Activated T-cell treated with anti-CD3 and anti-CD28 coated beads, Interleukin-2, amount 50 U/mL, for 48 hours (primary cell): ENCODE data around the gene SDHB.

Experiments used
- DNase-seq, 2 experiments: peaks; one replicate each; pipeline ENCODE4 v3.0.0-alpha.2; 2020

SDHB gene

DNA sequence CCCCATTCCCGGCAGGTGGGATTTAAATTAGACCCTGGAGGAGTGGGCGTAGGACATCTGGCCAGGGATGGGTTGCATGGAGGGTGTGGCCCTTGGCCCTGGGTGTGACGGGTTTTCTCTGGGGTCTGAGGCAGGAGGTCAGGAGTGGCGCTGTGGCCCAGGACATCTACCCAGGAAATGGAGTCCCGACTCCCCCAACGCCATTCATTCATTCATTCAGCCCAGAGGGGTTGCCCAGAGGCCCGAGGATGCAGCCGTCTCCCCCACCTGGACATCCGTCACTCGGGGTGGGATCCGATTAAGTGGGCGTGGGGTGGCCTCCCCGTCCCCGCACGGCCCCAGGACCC is 42.8 kb downstream of the SDHB start:
- DNase-seq: no peak

DNA sequence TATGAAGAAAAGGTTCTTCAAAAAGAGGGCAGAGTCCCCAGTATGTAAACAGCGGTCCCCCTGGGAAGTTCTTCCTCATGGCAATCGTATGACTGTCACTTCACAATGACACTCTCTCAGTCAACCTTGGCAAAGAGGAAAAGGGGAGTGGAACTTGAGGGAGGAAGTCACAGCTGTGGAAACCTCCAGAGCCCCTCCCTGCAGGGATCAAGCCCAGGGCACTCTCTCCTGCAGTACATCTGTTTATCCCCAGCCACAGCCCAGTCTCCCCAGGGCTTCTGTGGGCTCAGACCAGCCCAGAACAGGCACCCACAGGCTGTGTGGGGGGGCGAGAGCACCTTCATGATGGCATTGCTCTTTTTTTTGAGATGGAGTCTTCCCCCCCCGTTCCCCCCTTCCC is 44.1 kb downstream of the SDHB start:
- no peak for DNase-seq

DNA sequence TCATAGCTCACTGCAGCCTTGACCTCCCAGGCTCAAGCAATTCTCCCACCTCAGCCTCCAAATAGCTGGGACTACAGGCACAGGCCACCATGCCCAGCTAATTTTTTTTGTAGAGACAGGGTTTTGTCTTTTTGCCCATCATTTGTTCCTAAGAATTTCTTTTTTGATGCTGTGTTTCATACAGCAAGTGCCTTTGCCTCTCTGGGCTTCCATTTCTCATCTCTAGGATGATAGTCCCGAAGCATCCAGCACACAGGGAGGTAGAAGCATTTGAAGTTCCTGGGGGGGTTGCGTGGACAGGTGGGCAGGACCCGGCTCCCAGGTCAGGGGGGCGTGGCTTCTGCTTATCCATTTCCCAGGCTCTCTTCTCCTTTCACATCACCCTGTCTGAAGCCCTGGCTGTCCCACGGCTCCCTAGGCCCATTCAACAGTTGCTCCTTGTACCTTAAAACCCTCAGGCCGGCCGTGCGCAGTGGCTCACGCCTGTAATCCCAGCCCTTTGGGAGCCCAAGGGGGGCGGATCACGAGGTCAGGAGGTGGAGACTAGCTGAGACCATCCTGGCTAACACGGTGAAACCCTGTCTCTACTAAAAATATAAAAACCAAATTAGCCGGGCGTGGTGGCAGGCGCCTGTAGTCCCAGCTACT is 45.5 kb downstream of the SDHB start:
- DNase-seq: no peak

DNA sequence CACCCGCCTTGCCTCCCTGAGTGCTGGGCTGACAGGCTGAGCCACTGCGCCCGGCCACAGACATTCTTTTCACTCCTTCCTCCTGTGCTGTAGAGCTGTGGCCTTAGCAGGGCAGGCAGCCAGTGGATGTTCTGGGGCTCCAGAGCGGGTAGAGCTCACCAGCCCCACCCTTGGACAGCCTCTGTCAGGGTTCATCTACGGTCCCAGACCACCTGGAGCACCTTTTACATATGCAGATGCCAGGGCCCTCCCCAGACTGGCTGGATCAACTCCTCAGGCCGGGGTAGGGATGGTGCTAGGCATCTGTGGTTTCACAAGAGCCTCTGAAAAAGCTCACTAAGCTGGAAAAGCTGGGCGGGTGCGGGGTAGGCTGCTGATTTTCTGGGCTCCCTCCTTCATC is 46.7 kb downstream of the SDHB start:
- DNase-seq: no peak

DNA sequence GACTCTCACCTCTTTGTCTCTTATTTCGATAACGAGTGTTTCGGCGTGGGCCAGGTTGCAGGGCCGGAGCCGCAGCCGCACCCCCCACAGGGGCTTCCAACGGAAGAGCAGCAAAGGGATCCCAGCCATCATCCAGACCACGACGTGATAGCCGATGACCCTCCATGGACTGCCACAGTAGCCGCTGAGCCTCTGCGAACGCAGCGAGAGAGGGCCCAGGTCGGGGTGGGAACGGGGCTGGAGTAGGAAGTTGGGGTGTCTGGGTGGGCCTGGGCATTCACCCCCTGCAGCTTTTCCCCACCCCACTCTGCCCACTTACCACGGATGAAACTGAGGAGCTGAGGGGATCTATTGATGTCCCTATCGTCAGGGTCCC is 48.5 kb downstream of the SDHB start:
- DNase-seq: no peak

DNA sequence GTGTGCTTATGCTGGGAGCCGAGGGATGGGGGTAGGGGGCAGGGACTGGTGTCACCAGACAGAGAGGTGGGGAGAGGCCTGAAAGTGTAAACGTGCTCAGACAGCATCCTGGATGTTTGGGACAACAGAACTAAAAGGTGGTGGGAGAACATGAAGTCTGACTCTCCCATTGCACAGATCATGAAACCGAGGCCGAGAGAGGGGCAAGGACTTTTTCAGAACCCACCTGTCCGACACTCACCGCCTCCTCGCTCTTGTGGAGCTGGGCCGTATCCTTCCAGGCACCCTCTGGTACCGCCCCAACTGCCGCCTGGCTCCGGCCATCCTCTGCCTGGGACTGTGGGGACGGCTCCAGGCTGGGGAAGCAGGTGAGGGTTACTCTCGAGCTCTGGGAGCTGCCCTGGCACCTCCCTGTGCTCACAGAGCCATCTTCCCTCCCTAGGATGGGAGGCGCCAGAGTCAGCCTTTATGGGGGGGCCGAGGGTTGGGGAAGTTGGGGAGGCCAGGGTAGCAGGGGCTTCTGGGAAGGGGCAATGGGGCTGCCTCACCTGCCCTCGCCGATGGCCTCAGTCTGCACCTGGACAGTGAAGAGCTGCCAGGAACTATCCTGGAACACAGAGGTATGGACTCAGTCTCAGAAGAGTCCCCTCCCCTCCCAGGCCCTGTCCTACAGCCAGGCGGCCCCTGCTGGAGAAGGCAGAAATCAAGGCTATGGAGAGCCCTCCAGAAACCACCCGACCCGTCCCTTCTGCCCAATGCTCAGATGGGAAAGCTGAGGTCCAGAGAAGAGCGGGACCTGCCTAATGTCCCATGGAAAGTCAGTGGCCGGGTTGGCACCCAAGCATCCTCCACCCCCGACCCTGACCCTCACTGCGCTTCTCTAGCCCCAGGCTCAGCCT is 49.1 kb downstream of the SDHB start:
- DNase-seq: no peak

DNA sequence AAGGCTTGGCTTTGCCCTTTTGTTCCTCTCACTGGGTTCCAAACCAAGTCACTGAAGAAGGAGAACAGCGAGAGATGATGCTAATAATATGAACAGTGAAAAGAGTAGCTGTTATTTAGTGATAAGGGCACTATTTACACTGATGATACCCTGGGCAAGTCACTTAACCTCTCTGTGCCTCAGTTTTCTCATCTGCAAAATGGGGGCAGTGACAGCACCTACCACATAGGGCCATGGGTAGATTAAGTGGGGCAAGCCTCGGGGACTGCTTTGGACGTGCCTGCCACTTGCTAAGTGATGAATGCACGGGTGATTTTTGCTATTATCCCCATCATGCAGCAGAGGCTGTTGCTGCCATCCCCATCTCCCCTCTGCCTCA is 51.3 kb downstream of the SDHB start:
- DNase-seq: no peak

DNA sequence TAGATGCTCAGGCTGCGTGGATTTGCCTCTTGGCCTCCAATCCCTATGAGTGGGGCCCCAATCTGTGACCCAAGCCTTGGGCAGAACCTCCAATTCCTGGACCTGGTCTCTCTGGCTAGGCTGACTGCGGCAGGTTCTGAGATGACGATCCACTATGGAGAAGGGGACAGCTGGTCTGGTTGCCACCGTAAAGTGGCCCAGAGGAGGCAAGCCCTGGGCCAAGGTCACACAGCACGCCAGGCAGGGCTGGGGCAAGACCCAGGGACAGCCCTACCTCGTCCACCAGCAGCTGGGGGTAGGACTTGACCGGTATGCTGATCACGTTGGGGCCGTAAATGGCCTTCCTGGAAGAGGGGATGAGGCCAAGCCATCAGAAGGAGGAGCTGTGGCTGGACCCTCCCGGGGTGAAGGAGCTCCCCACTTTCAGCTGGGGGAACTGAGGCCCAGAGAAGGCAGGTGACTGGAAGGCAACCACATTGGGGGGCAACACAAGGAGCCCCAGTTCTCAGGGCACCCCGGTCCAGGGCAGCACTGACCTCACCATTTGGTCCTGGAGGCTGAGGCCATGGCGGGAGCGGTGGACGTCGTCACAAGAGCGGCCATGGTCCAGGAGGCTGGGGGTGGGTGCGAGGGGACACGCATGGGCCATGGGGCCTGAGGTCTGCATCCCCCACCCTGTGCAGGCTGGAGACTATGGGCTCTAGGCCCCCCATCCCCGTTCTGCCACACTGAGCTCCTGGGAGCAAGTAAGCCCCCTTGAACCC is 51.9 kb downstream of the SDHB start:
- DNase-seq: no peak

DNA sequence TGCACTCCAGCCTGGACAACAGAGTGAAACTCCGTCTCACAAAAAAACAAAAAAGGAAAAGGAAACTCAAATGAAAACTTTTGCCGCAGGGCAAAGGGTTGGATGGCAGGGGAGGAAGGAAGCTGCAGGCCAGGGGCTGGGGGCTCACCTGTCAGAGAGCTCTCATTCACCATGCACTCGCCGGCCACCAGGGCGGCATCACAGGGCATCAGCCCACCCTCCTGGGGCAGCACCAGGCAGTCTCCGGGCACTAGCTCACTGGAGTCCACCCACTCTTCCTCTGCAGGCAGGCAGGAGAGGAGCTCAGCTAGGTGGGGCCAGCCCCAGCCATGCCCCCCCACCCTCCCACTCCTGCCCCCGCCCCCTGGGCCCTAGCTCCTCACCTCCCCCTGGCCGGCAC is 54.0 kb downstream of the SDHB start:
- DNase-seq: no peak

DNA sequence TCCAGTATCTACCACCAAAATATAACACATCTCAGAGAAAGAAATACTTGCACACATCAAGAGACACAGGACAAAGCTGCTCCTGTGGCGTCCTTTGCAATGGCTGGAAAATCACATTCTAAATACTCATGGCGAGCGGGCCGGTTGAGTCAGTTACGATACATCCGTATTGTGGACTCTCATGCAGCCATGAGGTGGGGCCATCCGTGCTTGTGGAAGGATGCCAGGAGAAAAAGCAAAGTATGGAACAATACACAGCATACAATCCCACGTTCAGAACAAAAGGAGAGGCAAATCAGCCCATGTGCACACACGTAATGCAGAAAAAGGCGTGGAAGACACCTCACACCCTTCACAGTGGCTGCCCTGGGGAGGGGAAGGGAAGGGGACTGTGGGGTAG is 55.2 kb downstream of the SDHB start:
- DNase-seq: no peak

DNA sequence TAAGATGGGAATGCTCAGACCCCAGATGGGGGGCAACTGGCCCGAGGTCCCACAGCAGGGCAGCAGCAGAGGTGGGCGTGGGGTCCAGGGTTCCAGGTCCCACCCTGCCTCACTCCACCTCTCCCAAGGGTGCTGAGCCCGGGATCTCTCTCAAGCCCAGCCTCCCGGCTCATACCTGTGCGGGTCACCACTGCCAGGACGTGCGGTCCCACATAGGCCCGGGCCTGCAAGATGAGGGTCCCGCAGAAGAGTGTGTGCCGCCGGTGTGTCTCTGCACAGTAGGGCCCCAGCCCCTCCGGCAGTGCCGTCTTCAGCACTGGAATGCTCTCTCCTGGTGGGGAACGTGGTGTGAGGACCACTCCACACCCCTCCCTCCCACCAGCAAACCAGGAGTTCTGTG is 57.0 kb downstream of the SDHB start:
- DNase-seq: no peak

DNA sequence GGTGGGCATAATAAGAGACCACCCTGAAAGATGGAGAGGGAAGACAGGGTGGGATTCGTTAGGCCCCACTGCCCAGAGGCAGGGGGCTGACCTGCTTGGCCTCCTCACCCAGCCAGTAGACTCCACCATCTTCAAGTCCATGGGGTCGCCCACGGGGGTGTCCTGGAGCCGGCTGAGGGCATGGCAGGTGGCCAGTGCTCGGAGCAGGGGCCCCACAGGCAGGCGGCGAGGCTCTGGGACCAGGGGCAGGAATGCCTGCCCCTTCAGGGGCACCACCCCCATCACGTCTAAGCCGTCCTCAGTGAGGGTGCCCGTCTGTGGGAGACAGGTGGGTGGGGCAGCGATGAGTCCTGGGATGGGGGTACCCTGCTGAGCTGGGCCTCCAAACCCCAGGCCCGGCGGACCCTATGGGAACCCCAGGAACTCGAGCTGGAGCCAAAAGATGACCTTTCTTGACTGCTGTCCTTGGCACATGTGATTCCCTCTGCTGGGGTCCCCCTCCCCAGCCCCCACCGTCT is 60.3 kb downstream of the SDHB start:
- no peak for DNase-seq

DNA sequence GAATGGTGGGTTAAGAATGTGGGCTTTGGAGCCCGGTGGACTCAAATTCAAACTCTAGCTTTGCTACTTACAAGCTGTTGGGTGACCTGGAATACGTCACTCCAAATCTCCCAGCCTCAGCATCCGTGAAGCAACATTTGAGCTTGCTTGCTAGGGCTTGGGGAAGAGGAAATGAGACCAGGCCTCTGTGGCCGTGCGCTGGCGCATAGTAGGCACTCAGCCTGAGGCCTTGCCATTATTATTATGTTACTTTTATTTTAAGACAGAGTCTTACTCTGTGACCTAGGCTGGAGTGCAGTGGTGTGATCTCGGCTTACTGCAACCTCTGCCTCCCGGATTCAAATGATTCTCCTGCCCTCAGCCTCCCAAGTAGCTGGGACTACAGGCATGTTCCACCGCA is 61.2 kb downstream of the SDHB start:
- DNase-seq: no peak

DNA sequence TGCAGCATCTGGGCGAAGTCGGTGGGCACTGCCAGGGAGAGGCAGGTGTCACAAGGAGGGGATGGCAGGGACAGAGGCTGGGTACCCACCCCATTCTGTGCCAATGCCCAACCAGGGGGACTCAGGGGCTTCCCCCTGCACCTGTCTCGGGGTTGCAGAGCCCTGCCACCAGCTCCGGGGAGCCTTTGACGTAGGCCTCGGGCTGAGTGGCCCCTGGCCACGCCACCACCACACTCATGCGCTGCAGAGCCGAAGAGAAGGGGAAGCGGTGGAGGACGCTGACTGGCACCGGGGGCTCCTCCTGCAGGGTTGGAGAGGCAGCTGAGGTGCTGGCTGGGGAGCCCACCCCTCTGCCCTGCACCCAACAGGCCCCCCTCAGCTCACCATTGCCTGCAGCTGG is 61.7 kb downstream of the SDHB start:
- no peak for DNase-seq

DNA sequence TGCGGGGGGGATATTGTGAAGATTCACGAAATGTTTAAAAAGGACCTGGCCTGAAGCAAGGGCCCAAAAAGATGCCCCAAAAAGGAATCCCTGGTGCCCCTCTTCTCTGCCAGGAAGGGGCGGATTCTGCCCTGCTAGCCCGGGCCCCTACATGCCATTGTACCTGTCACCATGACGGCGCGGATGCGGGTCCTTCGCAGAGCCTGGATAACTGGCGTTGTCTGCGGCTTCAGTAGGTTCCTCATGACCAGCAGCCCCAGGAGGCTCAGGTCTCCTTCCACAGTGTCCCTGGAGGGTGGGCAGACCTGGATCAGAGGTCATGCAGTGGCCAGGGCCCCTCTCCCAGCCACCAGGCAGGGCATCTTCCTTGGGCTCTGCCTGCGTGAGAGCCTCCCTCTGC is 62.3 kb downstream of the SDHB start:
- no peak for DNase-seq

DNA sequence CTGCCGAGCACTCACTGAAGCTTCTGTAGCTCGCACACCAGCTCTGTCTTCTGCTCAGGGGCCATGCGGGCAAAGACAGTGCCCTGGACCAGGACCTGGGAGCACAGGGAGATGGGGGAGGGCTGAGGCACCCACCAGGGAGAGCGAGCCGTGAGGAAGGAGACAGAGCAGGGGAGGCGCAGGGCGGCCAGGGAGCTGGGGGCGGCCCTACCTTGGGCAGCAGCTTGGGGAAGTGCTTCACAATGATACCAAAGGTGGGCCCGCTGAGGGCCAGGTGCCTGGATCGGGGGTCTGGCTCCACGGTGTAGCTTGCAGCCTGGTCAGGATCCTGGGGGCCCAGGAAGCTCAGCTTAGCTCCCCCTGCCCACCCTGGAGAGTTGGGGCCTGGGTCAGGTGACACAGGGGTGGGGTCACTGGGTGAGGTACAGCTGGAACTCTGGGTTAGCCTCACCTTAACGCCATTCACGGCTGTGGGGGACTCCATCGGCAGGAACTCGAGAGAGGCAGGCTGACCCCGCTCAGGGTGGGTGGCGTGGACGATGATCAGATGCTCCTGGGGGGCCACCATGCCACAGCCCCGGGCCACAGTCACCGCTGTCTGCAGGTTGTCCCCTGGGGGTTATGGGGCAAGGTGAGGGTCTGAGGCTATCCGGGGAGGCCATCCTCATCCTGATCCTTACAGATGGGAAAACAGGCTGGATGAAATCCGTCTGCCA is 64.0 kb downstream of the SDHB start:
- no peak for DNase-seq

DNA sequence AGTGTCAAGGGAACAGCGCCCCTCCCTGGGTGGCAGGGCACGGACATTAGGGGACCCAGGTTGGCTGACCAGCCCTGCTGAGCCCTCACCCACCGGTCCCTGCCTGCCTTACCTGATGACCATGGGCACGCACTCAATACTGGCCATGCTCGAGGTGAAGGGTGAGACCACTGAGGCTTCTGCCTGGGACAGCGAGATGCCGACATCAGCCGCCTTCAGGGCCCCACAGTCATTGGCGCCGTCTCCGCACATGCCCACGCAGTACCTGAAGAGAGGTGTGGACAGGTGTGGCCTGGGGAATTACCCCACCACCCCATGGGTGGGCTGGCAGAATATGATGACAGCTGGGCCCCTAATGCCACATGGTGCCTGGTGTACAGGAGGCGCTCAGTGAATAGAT is 65.6 kb downstream of the SDHB start:
- DNase-seq: no peak

DNA sequence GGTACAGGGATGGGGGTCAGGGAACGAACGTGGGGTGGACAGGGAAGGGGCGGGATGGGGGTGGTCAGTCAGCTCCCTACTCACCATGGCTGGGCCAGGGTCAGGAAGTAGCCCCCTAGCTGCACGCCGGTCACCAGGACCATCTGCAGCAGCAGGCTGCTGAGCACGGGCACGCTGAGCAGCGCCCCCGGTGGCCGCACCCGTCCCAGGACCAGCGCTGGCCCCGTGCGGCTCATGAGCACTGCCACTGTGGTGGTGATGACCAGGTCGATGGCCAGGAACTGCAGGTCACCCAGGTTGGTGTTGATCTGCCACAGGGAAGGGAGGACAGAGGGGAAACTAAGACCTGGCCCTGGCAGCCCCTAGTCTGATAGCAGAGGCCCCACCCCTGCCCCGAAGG is 66.9 kb downstream of the SDHB start:
- no peak for DNase-seq

DNA sequence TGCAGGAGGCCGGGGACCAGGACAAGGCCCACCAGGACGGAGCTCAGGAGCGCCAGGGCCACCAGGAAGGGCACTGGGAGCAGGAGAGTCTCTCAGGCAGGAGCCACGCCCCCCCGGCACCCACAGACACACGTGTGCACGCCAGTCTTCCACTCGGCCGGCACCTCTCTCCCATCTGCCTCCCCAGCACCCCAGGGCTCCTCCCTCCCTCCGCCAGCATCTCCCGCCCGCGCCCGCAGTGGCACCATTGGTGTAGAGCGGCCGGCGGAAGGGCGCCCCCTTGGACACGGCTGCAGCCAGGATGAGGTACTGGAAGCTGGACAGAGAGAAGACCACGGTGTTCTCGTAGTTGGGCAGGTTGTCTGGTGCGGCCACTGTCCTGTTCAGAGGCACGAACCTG is 67.3 kb downstream of the SDHB start:
- DNase-seq: no peak

DNA sequence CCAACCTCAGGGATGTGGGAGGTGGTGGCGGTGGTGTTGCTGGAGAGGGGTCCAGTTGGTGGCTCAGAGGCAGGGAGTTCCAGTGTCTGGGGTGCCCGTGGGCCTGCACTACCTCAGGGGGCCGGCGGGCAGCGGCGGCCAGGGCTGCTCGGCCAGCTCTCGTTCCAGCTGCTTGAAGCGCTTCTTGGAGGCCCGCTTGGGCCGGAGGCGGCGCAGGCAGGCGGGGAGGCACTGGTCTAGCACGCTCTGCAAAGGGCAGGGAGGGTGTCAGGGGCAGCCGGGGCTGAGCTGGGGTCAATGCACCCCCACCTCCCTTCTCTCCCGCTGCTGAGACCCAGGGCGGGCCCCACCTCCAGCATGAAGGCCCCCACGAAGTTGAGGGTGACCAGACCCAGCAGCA is 67.7 kb downstream of the SDHB start:
- no peak for DNase-seq

DNA sequence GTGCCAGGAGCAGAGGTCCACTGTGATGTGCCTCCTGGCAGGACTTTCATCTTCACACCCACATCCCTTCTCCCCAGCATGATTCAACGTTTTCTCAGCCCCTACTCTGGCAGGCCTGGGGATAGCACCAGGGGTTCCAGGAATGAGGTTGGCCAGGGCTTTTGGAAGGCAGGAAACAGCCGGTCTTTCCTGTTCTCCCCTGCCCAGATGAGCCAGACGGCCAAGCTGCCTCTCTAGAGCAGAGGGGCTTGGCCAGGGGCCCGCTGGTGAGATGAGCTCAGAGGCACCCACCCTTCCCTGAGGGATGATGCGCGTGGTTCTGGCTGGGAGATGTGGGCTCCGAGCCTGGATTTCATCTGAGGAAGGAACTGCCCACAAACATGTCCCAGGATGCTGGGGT is 69.1 kb downstream of the SDHB start:
- DNase-seq: no peak

DNA sequence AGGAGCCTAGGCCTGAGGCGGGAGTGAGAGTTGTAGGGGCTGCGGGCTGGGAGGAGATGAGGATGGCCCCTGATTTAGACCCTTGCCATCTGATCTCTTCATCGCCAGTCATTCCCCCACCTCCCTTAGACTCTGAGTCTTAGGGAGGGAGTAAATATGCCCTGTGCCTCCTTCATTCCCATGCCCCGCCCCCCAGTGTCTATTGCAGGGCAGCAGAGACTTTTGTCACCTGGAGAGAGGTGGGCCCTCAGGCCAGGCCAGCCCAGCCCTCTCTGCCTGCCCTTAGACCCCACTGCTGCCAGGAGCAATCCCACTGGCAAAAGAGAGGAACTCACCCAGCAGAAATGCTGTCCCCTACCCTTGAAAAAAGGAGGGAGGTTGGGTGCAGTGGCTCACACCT is 70.2 kb downstream of the SDHB start:
- no peak for DNase-seq

DNA sequence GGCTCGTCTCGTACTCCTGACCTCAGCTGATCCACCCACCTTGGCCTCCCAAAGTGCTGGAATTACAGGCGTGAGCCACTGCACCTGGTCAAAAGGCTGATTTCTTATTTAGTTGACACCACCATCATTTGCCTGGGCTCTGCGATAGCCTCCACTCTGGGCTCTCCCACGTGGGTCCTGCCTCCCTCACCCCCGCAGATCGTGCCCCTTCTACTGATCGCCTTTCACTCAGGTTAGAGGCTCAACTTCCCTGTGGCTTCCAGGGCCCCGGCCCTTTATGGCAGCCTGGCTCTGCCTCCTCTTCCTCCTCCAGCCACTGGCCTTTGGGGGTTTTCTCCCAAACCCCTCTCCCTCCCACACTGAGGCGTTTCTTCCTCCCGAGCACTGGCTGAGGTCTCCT is 70.9 kb downstream of the SDHB start:
- no peak for DNase-seq
